BJ (cell line): ENCODE results near the gene ZBED4. TPM values are rescaled to one million over a fixed set of nuclear protein-coding genes. Genes with fewer than 3 reads are reported as not detected.

ENCODE experiments used
- CTCF ChIA-PET: fragments of 350-600 bp; formaldehyde crosslinking; extraction: SDS; loops from one replicate; lab custom pipeline; 2021; ENCODE audit warnings: antibody characterized with exemption, inconsistent platforms; lab: Yijun Ruan, JAX
- POLR2A ChIA-PET: fragments of 300-600 bp; sonication (Branson Sonifier 250); formaldehyde crosslinking; extraction: SDS; loops from one replicate; lab custom pipeline; 2021; ENCODE audit warnings: antibody characterized with exemption; lab: Charles Lee
- DNase-seq: peaks from one replicate; pipeline ENCODE4 v3.0.0-alpha.2; 2011; ENCODE audit warnings: low read depth
- H3K27me3 ChIP-seq: 2 replicates; pipeline ENCODE4 v1.6.0; 2011; ENCODE audit warnings: low read length; ENCODE audit not compliant: control insufficient read depth, insufficient read depth
- H3K36me3 ChIP-seq: 2 replicates; pipeline ENCODE4 v1.5.1; 2011; ENCODE audit warnings: low read length; ENCODE audit not compliant: control insufficient read depth, insufficient read depth
- H3K4me3 ChIP-seq: 2 replicates; pipeline ENCODE4 v1.5.1; 2011; ENCODE audit warnings: low read depth, mild to moderate bottlenecking, control low read depth, low read length
- CTCF ChIP-seq: IDR thresholded peaks from 2 replicates; pipeline ENCODE4 v1.5.1; 2011; ENCODE audit warnings: low read depth, mild to moderate bottlenecking, control low read depth, inconsistent platforms, low read length, moderate library complexity; ENCODE audit not compliant: insufficient read depth
- polyA plus RNA-seq: library from polyadenylated mRNA; depleted of rRNA; stranded (reverse); fragments of >200 nt; gene quantifications from 2 replicates; pipeline ENCODE4 v1.2.3, GENCODE V29; 2011

Gene ZBED4
- polyA plus RNA-seq, 1 experiment, result 4.5 TPM

DNA sequence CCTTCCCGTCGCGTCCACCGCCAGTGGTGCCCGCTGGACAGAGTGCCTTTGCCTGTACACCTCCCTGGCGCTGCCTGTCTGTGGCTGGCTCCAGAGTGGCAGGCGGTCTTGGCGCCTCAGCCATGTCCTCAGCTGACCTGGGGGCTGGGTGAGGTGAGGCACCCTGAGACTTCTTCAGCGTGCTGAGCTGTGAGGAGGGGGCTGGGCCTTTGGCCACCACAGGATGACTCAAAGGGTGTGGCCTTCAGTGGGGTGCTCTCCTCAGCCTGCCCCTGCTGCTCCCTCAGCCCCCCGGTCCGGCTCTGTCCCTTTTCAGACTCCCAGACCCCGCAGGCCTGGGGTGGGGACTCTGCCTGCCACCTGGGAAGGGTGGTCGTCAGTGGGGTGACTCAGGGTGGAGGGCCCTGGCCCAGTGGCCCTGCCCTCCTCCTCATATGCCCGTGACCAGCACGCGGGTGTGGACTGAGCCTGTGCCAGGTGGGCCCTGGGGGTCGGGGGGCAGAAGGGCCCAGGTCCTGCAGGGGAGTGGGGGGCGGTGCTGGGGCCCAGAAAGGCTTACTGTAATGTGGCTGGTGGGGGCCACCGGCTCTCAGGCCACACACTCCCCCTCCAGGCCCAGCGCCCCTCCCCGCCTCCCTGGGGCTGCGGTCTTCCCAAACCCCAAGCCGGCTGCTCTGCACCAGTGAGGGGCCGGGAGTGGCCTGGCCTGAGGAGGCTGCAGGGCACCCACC is 80.7 kb downstream of the ZBED4 start:
- H3K27me3 ChIP-seq, result no peaks in the 10 kb centered on the region
- DNase-seq, result no peak
- no peaks in the 10 kb centered on the region for H3K36me3 ChIP-seq
- POLR2A ChIA-PET, result no interaction called here
- no peak for TF ChIP-seq CTCF
- CTCF ChIA-PET, result interaction anchor here (5.0 kb wide), 1 partner anchor 96 kb away, joined by 103 read pairs; no protein-coding TSS in a partner anchor
- peak overlapping the region; percentile 57 for H3K4me3 ChIP-seq

GRCh38 chr22:49934891-49935557 is 81.4 kb downstream of the ZBED4 start:
- ChIA-PET CTCF (no interaction called here), POLR2A (no interaction called here)
- H3K27me3 ChIP-seq, result no peaks in the 10 kb centered on the region
- TF ChIP-seq CTCF, result no peak
- H3K4me3 ChIP-seq, result peak overlapping the region; percentile 57
- DNase-seq, result no peak
- no peaks in the 10 kb centered on the region for H3K36me3 ChIP-seq

GRCh38 chr22:49935561-49935960 is 81.9 kb downstream of the ZBED4 start:
- ChIA-PET POLR2A (interaction anchor here (0.8 to 1.0 kb wide), 2 partner anchors 16 to 27 kb away, joined by 3 read pairs; no protein-coding TSS in a partner anchor), CTCF (interaction anchor here (0.7 kb wide), 1 partner anchor 33 kb away, joined by 3 read pairs; no protein-coding TSS in a partner anchor)
- DNase-seq, result no peak
- Histone ChIP-seq H3K4me3 (peak overlapping the region; percentile 57), H3K27me3 (no peaks in the 10 kb centered on the region), H3K36me3 (no peaks in the 10 kb centered on the region)
- no peak for TF ChIP-seq CTCF

DNA sequence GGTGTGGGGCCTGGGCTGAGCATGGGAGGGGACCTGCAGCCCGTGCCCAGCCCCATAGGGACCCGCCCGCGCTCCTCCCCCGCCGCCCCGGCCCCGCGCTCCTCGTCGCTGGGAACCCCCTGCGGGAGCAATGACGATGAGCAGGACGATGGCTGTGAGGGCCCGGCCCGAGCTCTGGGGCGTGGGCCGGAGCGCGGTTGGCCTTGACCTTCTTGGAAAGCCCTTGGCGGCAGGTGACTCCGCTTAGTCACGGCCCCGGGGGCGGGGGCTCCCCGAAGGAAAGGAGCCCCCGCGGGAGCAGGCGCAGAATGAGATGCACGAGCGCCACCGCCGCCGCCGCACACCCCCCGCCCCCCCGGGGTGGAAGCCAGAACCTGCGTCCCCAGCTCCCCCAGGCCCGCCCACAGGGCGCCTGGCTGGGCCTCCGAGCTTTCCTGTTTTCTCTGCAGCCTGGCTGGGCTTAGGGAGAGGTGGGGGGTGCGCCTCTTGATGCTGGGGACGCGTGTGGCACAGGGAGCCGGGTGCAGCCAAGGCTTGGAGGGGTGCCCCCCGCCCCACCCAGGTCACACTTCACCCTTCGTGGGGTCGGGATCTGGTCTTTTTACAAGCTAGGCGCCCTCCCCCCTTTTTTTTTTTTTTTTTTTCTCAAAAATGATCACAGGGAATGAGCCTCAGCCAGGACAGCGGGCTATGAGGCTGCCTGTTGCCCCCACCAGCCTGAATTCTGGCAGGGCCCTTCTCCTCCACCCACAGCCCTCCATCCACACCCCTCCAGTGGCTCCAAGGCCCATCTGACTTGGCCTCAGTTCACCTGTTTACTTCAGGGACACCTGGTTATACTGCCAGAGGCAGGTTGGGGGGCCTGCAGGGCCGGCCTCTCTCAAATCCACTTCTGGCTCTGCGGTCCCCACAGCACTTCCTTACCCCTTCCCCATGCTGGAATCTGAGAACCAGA is 82.7 kb downstream of the ZBED4 start:
- Histone ChIP-seq H3K27me3 (no peaks in the 10 kb centered on the region), H3K4me3 (peak overlapping the region; percentile 57), H3K36me3 (no peaks in the 10 kb centered on the region)
- no peak for TF ChIP-seq CTCF
- POLR2A ChIA-PET, result interaction anchor here (0.8 to 1.0 kb wide), 2 partner anchors 15 to 26 kb away, joined by 3 read pairs; no protein-coding TSS in a partner anchor
- DNase-seq, result peak; percentile 41
- CTCF ChIA-PET, result interaction anchor here (0.7 to 1.2 kb wide), 3 partner anchors 33 to 56 kb away, joined by 3 read pairs; no protein-coding TSS in a partner anchor
